K562 (cell line): ENCODE results near the gene PDPK1. TPM values are rescaled to one million over a fixed set of nuclear protein-coding genes. Genes with fewer than 3 reads are reported as not detected.

ENCODE experiments used
- C11orf30 ChIP-seq: fragments of 450-650 bp; IDR thresholded peaks from 2 replicates; pipeline ENCODE4 v1.6.1; 2016; ENCODE audit warnings: low read depth, mild to moderate bottlenecking
- CBX1 ChIP-seq: sonication (generic); IDR thresholded peaks from 2 replicates; pipeline ENCODE4 v1.6.1; 2016; ENCODE audit warnings: antibody characterized with exemption, low read depth, mild to moderate bottlenecking
- NONO ChIP-seq, 2 experiments: fragments of 200-400 bp in 1 of 2; fragments of 450-650 bp in 1 of 2; formaldehyde crosslinking in 1 of 2; IDR thresholded peaks; 2 replicates each; pipeline ENCODE4 v1.6.1; 2017; ENCODE audit warnings: low read depth in 2 of 2, mild to moderate bottlenecking in 2 of 2, moderate library complexity in 2 of 2, low read length in 1 of 2
- PATZ1 ChIP-seq: fragments of 250-450 bp; sonication (Bioruptor Pico); IDR thresholded peaks from 2 replicates; pipeline ENCODE4 v1.5.0; 2020; ENCODE audit warnings: mild to moderate bottlenecking, borderline replicate concordance
- PPARD ChIP-seq: fragments of 250-450 bp; sonication (Bioruptor Pico); IDR thresholded peaks from 2 replicates; pipeline ENCODE4 v1.8.0; 2022; ENCODE audit warnings: inconsistent platforms, mild to moderate bottlenecking, moderate library complexity
- REST ChIP-seq, 2 experiments: fragments of 450-650 bp; formaldehyde crosslinking in 1 of 2; IDR thresholded peaks; 2 replicates each; pipeline versions ENCODE4 v1.4.0 to v1.6.1; 2014 to 2020; ENCODE audit warnings: mild to moderate bottlenecking in 2 of 2, borderline replicate concordance in 1 of 2, low read depth in 1 of 2
- TAF15 ChIP-seq: fragments of 200-400 bp; formaldehyde crosslinking; IDR thresholded peaks from 2 replicates; pipeline ENCODE4 v1.6.1; 2017; ENCODE audit warnings: mild to moderate bottlenecking, low read depth, low read length, moderate library complexity
- ZEB2 ChIP-seq: fragments of 450-650 bp; IDR thresholded peaks from 2 replicates; pipeline ENCODE4 v1.6.1; 2016
- ZFP36 ChIP-seq: fragments of 150-350 bp; IDR thresholded peaks from 2 replicates; pipeline ENCODE4 v1.6.1; 2018; ENCODE audit warnings: low read length, low read depth; ENCODE audit not compliant: partially characterized antibody
- ZNF584 ChIP-seq: fragments of 200-800 bp; sonication (Bioruptor generic); IDR thresholded peaks from 2 replicates; pipeline ENCODE4 v1.6.1; 2016; ENCODE audit warnings: low read depth, mild to moderate bottlenecking, missing genetic modification characterization, missing compliant biosample characterization
- polyA plus RNA-seq, 8 experiments: library from polyadenylated mRNA; depleted of rRNA in 4 of 8; stranded (reverse) in 5 of 8; unstranded in 3 of 8; fragments of >200 nt; fragmentation: Nextera tagmentation in 2 of 8; fragmentation: Illumina TruSeq in 1 of 8; extraction: Ambion mirVana in 2 of 8; extraction: Trizol in 1 of 8; gene quantifications; 2 replicates each; pipeline versions ENCODE4 v1.2.1 to v1.2.3, GENCODE V29; 2011 to 2014; ENCODE audit warnings: inconsistent platforms in 1 of 8, missing spikeins in 1 of 8
- total RNA-seq, 7 experiments: library from RNA; depleted of rRNA in 6 of 7; stranded (reverse); fragments of >200 nt in 6 of 7; fragmentation: Illumina TruSeq in 2 of 7; extraction: Trizol in 2 of 7; gene quantifications; 2 replicates each; pipeline versions ENCODE4 v1.2.1 to v1.2.3, GENCODE V29; 2011 to 2021; ENCODE audit warnings: low replicate concordance in 1 of 7
- TF ChIP-seq, protein P1 (sequence below): fragments of 200-800 bp; sonication (Bioruptor generic); IDR thresholded peaks from 2 replicates; pipeline ENCODE4 v1.6.1; 2017; ENCODE audit warnings: missing genetic modification characterization, missing compliant biosample characterization
- TF ChIP-seq, protein P2 (sequence below): fragments of 450-650 bp; IDR thresholded peaks from 2 replicates; pipeline ENCODE4 v1.6.1; 2016; ENCODE audit warnings: borderline replicate concordance

The PDPK1 gene
- total and polyA plus RNA-seq, 9 of the 15 experiments (the other 6 are each of a cell fraction or from before 2014, with no cell fraction given): 4.0 to 37.2 (median 18.7) TPM

- TF ChIP-seq, protein P1, sequence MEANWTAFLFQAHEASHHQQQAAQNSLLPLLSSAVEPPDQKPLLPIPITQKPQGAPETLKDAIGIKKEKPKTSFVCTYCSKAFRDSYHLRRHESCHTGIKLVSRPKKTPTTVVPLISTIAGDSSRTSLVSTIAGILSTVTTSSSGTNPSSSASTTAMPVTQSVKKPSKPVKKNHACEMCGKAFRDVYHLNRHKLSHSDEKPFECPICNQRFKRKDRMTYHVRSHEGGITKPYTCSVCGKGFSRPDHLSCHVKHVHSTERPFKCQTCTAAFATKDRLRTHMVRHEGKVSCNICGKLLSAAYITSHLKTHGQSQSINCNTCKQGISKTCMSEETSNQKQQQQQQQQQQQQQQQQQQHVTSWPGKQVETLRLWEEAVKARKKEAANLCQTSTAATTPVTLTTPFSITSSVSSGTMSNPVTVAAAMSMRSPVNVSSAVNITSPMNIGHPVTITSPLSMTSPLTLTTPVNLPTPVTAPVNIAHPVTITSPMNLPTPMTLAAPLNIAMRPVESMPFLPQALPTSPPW: peak; percentile 92
- TF ChIP-seq ZNF584 (CRISPR knock-in tag) (peak; percentile 42; the same call in 1 of the 2 replicates), C11orf30 (peak; percentile 90), CBX1 (peak; percentile 97), NONO (IDR thresholded peaks at IDR 0.05; ENCODE audit: low read depth in 2 of 2, low read length in 1 of 2) (peak in 1 of 2 experiments; percentile 76; a peak in 2 of 4 replicates), PPARD (no peak), ZEB2 (no peak), TAF15 (no peak), REST (IDR thresholded peaks at IDR 0.05; ENCODE audit: borderline replicate concordance) (peak; percentile 97), REST (CRISPR knock-in tag; IDR thresholded peaks at IDR 0.05; ENCODE audit: low read depth) (no peak), PATZ1 (CRISPR knock-in tag) (no peak), ZFP36 (no peak)
- TF ChIP-seq, protein P2, sequence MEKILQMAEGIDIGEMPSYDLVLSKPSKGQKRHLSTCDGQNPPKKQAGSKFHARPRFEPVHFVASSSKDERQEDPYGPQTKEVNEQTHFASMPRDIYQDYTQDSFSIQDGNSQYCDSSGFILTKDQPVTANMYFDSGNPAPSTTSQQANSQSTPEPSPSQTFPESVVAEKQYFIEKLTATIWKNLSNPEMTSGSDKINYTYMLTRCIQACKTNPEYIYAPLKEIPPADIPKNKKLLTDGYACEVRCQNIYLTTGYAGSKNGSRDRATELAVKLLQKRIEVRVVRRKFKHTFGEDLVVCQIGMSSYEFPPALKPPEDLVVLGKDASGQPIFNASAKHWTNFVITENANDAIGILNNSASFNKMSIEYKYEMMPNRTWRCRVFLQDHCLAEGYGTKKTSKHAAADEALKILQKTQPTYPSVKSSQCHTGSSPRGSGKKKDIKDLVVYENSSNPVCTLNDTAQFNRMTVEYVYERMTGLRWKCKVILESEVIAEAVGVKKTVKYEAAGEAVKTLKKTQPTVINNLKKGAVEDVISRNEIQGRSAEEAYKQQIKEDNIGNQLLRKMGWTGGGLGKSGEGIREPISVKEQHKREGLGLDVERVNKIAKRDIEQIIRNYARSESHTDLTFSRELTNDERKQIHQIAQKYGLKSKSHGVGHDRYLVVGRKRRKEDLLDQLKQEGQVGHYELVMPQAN: no peak
These were observed 17.6 kb upstream of the PDPK1 start, which contains the start of gene AMDHD2 (continued) for GRCh38 chr16:2520097-2520783.
